ENCODE data around the gene VAV3.

Gene VAV3

DNA sequence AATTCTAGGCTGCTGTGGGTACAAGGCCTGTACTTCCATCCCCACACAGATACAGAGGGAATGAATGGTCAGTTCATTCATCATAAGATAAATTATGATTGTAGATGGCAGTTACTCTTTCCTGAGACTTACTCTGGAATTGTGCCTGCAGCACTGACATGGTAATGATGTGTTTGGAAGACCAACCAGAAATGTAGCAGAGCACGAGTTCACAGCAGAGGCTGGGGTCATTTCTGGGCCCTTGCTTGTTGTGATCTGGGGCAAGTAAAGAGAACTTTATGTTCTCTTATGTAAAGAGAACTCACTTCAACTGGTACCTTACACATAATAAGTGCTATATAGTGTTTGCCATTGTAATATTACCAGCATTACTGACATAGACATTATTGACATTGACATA is 412.2 kb downstream of the VAV3 start:
- H3K4me3 ChIP-seq (ENCODE audit: low read depth, low read length) = no peak overlapping the region
- TF ChIP-seq CTCF (IDR thresholded peaks at IDR 0.05; ENCODE audit: low read depth, low read length) = no peak

DNA sequence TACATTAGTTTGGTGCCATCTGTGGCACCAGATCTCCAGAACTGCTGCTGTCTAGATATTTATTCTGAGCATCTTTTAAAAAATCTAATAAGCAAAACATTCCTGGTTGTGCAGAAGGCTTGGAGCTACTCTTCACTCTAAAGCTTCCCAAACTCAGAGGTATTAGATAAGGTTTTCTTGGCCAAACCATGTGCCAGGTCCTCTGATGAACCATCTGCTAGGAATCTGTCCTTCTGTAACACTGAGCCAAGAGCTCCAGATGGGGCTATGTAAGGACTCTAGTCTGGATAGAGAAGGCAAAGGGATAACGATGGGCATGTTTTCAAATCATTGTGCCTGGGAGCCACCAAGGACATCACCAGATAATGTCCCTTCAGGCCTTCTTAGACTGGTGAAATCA is 413.5 kb downstream of the VAV3 start:
- TF ChIP-seq CTCF (IDR thresholded peaks at IDR 0.05; ENCODE audit: low read depth, low read length) = no peak
- no peak overlapping the region for H3K4me3 ChIP-seq (ENCODE audit: low read depth, low read length)

DNA sequence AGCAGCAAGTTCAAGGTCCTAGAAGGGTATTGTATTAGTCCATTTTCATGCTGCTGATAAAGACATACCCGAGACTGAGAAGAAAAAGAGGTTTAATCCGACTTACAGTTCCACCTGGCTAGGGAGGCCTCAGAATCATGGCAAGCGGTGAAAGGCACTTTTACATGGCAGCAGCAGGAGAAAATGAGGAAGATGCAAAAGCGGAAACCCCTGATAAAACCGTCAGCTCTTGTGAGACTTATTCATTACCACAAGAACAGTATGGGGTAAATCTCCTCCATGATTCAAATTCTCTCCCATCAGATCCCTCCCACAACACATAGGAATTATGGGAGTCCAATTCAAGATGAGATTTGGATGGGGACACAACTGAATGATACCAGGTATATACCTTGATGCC is 414.6 kb downstream of the VAV3 start:
- H3K4me3 ChIP-seq (ENCODE audit: low read depth, low read length) = no peak overlapping the region
- no peak for TF ChIP-seq CTCF (IDR thresholded peaks at IDR 0.05; ENCODE audit: low read depth, low read length)

- no peak for TF ChIP-seq CTCF (IDR thresholded peaks at IDR 0.05; ENCODE audit: low read depth, low read length)
Measured at GRCh38 chr1:107549152-107549810, 415.7 kb downstream of the VAV3 start.

DNA sequence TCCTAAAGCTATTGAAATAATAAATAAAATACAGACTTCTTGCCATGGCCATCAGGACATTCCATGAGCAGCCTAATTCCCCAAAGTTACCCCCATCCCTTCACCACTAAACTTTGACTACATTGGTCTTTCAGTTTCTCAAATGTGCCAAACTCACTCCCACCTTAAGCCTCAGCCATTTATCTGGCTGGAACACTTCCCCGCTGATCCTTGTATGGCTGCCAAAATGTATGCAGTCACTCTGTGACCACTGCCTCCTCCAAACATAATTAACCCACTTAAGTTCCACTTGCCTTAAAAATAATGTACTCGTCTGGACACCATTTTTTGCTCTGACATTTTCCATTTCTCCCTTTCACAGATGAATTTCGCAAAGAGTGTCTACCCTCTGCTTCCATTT is 416.7 kb downstream of the VAV3 start:
- H3K4me3 ChIP-seq (ENCODE audit: low read depth, low read length) = no peak overlapping the region
- no peak for TF ChIP-seq CTCF (IDR thresholded peaks at IDR 0.05; ENCODE audit: low read depth, low read length)

More at GRCh38 chr1:107549152-107549810, 415.7 kb downstream of the VAV3 start:
- no peak overlapping the region for H3K4me3 ChIP-seq (ENCODE audit: low read depth, low read length)

DNA sequence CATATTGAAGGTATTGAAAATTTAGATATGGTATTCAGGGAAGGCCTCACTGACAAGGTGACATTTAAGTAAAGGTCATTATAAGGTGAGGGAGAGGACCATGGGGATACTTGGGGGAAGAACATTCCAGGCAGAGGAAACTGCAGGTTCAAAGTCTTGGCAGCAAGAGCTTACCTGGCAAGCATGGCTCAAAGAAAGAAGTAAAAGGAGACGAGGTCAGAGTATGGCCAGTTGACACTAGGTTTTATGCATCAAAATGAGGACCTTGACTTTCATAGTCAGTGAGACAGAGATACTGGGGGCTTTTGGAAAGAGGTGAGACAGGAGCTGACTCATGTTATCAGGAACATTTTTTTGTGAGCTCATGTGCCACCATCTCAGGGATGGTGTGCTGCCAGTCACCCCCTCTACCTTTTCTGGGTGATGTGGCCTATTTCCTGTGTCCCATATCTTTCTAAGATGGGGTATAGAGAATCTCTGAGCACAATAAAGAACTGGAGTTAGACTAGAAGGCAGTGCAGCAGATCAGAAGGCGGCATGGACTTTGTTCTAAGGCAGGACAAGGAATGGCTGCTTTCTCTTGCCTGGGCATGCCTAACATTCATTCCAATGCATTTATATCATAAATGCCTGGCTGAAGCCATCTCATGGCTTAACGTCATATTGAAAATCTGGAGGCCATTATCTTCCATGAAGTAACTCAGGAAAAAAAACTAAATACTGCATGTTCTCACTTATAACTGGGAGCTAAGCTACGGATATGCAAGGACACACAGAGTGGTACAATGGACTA is 417.4 kb downstream of the VAV3 start:
- H3K4me3 ChIP-seq (ENCODE audit: low read depth, low read length) = no peak overlapping the region
- TF ChIP-seq CTCF (IDR thresholded peaks at IDR 0.05; ENCODE audit: low read depth, low read length) = no peak

DNA sequence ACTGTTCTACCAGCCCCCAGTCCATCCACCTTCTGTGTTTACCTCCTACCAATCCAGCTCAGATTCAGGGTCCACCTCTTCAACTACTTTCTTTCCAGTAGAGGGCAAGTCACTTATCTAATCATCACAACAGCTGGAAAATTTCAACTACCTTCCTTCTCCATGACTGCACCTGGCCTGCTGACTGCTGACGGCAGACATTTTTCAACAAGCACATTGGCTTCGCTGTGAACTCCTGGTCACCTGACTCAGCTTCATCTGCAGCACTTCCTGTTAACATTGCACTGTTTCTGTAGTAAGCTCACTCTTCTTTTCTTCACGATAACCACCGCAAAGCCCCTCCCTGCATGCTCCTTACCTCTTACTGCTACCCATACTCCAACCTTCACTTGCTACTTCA is 418.4 kb downstream of the VAV3 start:
- no peak overlapping the region for H3K4me3 ChIP-seq (ENCODE audit: low read depth, low read length)
- no peak for TF ChIP-seq CTCF (IDR thresholded peaks at IDR 0.05; ENCODE audit: low read depth, low read length)
